ENCODE results near the gene APEX2.

The APEX2 gene

DNA sequence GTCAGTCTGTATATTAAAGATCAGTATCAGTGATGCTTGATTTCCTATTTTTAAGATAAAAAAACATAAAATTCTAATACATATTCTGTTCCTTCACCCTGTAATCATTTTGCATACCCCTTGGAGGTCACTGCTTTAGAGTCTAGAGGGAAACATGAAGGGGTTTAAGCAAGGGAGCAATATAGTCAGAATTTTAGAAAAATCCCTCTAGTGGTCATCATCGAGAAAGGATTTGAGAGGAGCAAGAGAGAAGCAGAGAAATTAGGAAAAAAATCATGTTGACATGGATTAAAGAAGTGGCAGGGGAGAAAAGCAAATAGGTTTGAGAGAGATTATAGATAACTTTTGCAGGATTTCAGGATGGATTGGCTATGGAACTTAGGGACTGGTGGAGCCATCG lies 11.1 kb downstream of the APEX2 start:
- no peak overlapping the region for H3K4me3 ChIP-seq (ENCODE audit: low read depth, low read length)
- DNase-seq (ENCODE audit: low read depth), result peak; percentile 20
- TF ChIP-seq, protein P1, sequence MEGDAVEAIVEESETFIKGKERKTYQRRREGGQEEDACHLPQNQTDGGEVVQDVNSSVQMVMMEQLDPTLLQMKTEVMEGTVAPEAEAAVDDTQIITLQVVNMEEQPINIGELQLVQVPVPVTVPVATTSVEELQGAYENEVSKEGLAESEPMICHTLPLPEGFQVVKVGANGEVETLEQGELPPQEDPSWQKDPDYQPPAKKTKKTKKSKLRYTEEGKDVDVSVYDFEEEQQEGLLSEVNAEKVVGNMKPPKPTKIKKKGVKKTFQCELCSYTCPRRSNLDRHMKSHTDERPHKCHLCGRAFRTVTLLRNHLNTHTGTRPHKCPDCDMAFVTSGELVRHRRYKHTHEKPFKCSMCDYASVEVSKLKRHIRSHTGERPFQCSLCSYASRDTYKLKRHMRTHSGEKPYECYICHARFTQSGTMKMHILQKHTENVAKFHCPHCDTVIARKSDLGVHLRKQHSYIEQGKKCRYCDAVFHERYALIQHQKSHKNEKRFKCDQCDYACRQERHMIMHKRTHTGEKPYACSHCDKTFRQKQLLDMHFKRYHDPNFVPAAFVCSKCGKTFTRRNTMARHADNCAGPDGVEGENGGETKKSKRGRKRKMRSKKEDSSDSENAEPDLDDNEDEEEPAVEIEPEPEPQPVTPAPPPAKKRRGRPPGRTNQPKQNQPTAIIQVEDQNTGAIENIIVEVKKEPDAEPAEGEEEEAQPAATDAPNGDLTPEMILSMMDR (conservative IDR thresholded peaks at IDR 0.05; ENCODE audit: low read depth, low read length), result peak; percentile 41

- H3K4me3 ChIP-seq (ENCODE audit: low read depth, low read length), result no peak overlapping the region
- no peak for DNase-seq (ENCODE audit: low read depth)
These were observed 14.7 kb downstream of the APEX2 start for GRCh38 chrX:55014897-55015299.

DNA sequence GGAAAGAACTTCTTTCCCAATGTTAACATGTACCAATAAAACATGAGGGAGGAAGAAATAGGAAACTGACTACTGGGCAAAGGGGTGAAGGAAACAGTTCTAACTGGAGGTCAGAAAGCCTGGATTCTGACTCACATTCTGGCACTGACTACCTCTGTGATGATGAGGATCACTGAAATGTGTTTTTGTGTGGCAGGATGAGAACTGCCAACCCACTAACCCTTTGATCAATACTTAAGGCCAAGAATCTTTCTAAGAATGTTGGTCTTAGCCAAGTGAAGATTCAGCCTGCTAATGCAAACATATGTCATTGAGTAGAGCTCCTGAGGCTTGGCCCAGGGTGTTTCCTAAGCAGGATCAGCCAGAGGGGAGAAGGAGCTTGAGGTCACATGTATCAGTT lies 26.0 kb downstream of the APEX2 start:
- TF ChIP-seq, protein P1 (conservative IDR thresholded peaks at IDR 0.05; ENCODE audit: low read depth, low read length), result no peak
- DNase-seq (ENCODE audit: low read depth), result no peak
- H3K4me3 ChIP-seq (ENCODE audit: low read depth, low read length), result no peak overlapping the region

More at GRCh38 chrX:55014897-55015299, 14.7 kb downstream of the APEX2 start:
- TF ChIP-seq, protein P1 (conservative IDR thresholded peaks at IDR 0.05; ENCODE audit: low read depth, low read length), result no peak

GRCh38 chrX:55026840-55027239 lies 26.7 kb downstream of the APEX2 start:
- H3K4me3 ChIP-seq (ENCODE audit: low read depth, low read length), result no peak overlapping the region
- TF ChIP-seq, protein P1 (conservative IDR thresholded peaks at IDR 0.05; ENCODE audit: low read depth, low read length), result no peak
- DNase-seq (ENCODE audit: low read depth), result no peak

GRCh38 chrX:55028040-55028439 lies 27.9 kb downstream of the APEX2 start:
- DNase-seq (ENCODE audit: low read depth), result no peak
- no peak overlapping the region for H3K4me3 ChIP-seq (ENCODE audit: low read depth, low read length)
- TF ChIP-seq, protein P1 (conservative IDR thresholded peaks at IDR 0.05; ENCODE audit: low read depth, low read length), result no peak

- no peak for DNase-seq (ENCODE audit: low read depth)
- no peak overlapping the region for H3K4me3 ChIP-seq (ENCODE audit: low read depth, low read length)
- TF ChIP-seq, protein P1 (conservative IDR thresholded peaks at IDR 0.05; ENCODE audit: low read depth, low read length), result no peak
These were observed 28.4 kb downstream of the APEX2 start for GRCh38 chrX:55028611-55029010.

DNA sequence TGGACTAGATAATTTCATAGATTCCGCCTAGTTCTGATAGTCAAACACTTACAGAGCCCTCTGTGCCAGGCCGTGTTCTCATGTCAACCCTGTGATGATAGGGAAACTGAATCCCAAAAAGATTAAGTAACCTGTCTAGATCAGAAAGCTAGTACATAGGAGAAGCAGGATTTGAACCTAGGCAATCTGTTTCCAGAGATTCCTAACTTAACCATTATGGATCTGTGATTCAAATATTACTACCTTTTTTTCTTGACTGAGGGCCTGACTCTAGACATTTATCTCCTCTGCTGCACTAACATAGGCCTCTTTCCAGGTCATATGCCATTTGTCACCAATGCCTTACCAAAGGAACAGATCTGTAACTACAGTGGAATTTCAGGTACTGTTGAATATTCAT lies 29.1 kb downstream of the APEX2 start:
- DNase-seq (ENCODE audit: low read depth), result no peak
- no peak overlapping the region for H3K4me3 ChIP-seq (ENCODE audit: low read depth, low read length)

More for the DNA sequence above, 29.1 kb downstream of the APEX2 start:
- TF ChIP-seq, protein P1 (conservative IDR thresholded peaks at IDR 0.05; ENCODE audit: low read depth, low read length), result no peak
